Adipose tissue (tissue), 3 donors: ENCODE data around the gene MRGPRD. TPM values are rescaled to one million over a fixed set of nuclear protein-coding genes. Genes with fewer than 3 reads are reported as not detected.
"Not testable (repeated sequence)": the region's sequence is repeated elsewhere in the genome, so short reads cannot be mapped to it uniquely, and the experiment has no call there.

Experiments used
- H3K27ac ChIP-seq: one replicate; pipeline ENCODE4 v1.5.1; 2013; ENCODE audit warnings: low read depth, low read length
- whole genome bisulfite sequencing, 3 donors: extraction: QIAGEN DNeasy Blood & Tissue Kit; methylation state at CpG; one replicate each; pipeline ENCODE4 v1.1.7; 2013; 5-methylcytosine and 5-hydroxymethylcytosine counted together
- polyA plus RNA-seq, 3 donors: library from polyadenylated mRNA; stranded (reverse); fragments of 200-250 nt; gene quantifications; one replicate each; pipeline ENCODE4 v1.2.3, GENCODE V29; 2013
- donor health status: healthy with polysubstance abuse.
- donor health status: Bipolar disorder and iron deficiency.
- donor health status: healthy.

MRGPRD gene
- polyA plus RNA-seq, 3 donors, result 0.07 TPM; not detected in 2

DNA sequence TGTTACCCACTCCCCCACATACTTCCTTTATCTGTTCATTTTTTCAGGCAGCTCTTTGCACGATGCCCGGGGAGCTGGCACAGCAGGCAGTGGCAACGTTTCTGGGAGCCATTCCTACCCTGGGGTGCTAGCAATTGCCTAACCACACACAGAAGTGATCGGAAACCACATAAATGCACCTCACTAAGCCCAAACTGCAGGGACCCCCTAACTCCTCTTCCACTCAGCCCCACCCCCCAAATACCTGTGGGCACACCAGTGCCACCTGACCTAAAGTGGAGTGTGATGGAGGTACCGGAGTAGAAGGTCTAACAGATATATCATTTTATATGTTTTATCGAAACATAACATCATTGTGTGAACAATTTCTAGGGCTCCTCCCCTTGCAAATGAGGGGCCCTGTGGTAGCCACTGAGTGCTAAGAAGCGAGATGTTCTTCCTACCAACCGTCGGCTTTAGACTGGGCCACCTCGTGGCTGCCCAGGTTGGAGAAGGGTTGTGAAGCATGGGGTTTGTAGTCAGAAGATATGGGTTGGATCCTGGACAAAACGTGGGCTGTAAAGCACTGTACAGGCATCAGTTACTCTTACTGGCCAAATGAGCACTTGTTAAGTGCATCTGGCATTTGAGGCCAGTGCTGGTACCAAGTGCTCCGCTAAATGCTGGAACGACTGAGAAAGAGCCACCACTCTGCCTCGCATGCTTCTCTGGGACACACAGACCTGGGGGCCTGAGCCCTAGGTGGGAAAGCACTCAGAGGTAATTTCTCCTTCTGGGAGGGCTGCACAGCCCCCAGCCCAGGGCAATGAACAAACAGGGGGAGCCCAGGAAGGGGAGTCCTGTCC, 2.8 kb downstream of the MRGPRD start:
- no peak overlapping the region for H3K27ac ChIP-seq
- 67 to 69% (median 69%) methylated on average over 14 of the region's 14 CpGs for WGBS, 3 donors

DNA sequence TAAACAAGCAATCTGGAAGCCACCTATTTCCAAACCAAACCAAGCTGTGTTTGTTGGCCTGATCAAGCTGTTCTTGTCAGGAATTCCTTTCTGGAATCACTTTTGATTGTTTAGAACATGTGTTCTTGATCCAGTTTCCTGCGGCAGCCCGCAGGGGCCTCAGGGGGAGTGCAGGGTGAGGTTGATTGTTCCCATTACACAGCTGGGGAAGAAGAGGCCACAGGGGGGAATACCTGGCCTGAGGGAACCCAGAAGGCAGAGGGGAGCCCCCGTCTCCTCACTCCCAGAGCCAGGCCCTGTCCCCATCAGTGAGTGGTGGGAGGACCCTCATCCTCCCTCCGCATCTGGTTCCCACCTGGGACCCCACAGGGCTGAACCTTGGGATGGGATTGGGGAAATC, 4.2 kb downstream of the MRGPRD start:
- no peak overlapping the region for H3K27ac ChIP-seq
- 62 to 72% (median 72%) methylated on average over 4 of the region's 4 CpGs for WGBS, 3 donors

DNA sequence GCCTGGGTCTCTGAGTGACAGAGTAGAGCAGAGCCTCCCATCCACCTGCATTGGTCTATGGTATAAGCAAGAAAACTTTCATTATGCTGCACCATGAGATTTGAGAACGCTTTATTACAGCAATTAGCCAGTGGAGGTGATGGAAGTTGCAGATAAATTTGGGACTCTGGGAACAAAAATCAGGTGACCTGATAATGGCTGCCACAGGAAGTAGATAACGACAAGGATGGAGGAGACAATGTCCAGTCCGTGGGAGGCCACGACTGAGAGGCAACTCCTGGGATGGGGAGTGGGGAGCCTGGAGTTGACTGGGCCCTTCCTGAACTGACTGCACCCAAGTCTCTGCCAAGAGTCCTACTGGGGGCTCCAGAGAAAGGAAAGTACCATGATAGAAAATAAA, 4.7 kb downstream of the MRGPRD start:
- WGBS, 3 donors, result 57 to 58% (median 58%) methylated on average over 4 of the region's 4 CpGs
- no peak overlapping the region for H3K27ac ChIP-seq

DNA sequence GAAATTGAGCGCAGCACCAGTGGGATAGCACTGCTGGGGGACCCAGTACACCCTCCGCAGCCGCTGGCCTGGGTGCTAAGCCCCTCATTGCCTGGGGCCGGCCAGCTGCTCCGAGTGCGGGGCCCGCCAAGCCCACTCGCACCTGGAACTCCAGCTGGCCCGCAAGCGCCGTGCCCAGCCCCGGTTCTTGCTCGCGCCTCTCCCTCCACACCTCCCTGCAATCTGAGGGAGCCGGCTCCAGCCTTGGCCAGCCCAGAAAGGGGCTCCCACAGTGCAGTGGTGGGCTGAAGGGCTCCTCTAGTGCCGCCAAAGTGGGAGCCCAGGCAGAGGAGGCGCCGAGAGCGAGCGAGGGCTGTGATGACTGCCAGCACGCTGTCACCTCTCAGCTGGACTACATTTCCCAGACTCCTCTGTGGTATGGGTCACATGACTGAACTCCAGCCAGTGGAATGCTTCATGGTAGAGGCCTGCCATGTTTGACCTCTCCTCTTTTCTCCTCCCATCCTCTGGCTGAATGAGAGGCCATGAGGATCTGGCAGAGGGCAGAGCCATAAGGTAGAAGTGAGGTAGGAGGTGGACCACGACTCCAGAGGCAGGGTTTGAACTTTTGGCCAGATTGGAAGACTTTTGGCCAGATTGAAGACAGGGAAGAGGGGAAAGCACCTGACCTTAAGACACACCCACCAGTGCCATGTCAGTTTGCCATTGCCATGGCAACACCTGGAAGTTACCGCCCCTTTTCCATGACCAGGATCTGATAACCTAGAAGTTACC, 6.2 kb downstream of the MRGPRD start:
- WGBS, 3 donors, result 91 to 93% (median 93%) methylated on average over 22 to 23 of the region's 23 CpGs
- H3K27ac ChIP-seq, result no peak overlapping the region

DNA sequence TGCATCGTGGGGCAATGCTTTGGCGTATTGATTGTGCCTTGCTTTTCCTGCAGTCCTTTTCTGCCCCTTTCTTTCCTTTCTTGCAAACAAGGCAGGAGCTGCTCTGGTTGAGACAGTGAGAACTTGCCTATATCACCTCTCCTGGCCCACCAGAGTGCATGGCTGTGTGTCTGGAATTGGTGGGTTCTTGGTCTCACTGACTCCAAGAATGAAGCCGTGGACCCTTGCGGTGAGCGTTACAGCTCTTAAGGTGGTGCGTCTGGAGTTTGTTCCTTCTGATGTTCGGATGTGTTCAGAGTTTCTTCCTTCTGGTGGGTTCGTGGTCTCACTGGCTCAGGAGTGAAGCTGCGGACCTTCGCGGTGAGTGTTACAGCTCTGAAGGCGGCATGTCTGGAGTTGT, 7.1 kb downstream of the MRGPRD start:
- 88 to 89% (median 89%) methylated on average over 12 of the region's 12 CpGs for WGBS, 3 donors

DNA sequence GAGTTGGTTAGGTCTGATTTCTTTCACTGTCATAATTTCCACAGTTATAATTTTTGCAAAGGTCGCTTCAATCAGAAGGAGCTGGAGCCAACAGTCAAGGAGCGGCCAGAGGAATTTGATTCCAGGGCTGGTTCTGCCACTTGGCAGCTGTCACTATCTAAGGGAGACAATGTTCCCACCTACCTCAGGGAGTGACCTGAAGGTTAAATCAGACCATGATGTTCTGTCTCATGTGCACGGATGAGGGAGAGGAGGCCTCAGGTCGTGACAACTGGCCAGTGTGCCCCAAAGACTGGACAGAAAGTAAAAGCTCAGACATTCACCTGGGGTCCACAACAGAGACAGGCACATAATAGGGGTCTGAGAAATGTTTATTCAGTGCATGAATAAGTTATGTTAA, 7.6 kb downstream of the MRGPRD start:
- 58 to 74% (median 66%) methylated on average over 4 of the region's 4 CpGs for WGBS, 3 donors
- no peak overlapping the region for H3K27ac ChIP-seq

More for the DNA sequence above, 7.1 kb downstream of the MRGPRD start:
- H3K27ac ChIP-seq, result not testable (repeated sequence)

DNA sequence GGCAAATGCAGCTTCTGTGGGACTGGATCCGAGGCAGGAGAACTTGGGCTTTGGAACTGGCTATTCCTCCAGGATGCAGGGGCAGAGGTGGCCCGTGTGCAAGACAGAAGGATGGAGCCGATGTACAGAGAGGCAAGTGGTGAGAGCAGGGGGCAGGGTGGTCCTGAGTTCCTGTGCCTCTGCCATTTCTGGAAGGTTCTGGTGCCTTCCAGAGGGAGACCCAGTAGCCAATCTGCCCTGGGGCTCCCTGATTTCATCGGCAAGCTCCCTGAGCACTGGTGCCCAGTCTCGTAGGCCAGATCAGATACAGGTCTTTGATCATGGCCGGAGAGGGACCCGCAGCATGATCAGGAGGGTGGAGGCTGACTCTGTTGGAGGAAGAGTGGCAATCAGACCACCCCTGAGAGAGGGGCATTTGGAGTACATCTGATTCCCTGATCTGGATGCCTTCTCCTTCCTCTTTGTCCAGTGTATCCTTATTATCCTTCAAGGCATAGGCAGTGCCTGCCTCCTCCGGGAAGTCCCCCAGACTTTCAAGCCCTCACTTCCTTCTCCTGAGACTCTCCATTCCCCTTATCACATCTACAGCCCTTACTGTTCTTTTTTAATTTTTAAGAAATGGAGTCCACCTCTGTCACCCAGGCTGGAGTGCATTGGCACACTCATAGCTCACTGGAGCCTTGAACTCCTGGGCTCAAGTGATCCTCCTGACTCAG, 9.7 kb downstream of the MRGPRD start:
- no peak overlapping the region for H3K27ac ChIP-seq
- 77 to 89% (median 87%) methylated on average over 8 of the region's 8 CpGs for WGBS, 3 donors

DNA sequence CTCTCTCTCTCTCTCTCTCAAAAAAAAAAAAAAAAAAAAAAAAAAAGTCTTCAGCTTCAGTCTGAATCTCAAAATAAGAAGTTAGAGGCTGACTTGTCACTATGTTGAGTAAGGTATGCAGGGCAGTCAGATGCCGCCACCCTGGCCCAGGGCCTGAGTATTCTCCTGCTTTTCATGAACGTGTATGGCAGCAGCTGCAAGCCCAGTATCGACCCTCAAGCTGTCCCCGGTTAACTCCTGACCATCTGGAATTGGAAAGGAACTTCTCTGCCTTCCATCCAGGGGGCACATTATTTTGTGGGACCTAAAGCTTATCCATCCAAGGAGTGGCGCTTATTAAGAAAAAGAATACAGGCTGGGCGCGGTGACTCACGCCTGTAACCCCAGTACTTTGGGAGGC, 11.4 kb downstream of the MRGPRD start:
- no peak overlapping the region for H3K27ac ChIP-seq
- WGBS, 3 donors, result 62 to 79% (median 75%) methylated on average over 8 of the region's 8 CpGs

DNA sequence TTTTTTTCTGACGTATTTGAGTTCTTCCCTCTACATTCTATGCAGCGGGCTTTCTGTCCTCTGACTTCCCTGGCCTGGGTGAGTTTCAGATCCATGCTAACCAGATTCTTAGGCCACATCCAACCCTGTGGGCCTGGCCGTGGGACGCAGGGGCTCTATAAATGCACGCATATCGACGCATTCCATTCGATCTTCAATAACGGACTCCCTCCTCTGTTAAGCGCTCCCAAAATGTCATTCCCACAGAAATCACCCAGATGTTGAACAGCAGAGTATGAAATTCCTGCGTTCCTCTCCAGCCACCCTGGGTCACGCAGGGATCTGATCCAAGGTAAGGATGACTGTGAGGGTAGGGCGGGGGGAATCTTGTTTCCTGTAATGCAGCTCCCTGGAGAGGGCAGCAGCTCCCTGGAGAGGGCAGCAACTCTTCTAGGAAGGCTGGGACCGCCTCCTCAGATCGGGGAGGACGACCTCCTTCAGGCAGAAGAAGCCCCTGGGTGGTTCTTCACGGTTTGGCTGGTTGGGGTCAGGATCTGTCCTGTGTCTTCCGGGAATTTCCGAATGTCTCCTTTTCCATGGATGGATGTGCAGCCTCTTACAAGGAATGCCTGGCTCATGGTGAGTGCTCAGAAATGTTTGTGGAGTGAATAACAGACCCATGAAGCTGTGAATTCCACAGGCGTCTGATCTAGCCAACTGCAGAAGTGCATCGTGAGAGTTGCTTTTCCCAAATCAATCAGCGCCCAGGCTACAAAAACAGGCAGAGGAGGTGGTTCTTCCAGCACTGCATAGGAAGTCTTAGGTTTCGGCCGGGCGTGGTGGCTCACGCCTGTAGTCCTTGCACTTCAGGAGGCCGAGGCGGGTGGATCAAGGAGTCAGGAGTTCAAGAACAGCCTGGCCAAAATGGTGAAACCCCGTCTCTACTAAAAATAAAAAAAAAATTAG, 12.2 kb downstream of the MRGPRD start:
- H3K27ac ChIP-seq, result no peak overlapping the region
- 65 to 71% (median 69%) methylated on average over 29 of the region's 29 CpGs for WGBS, 3 donors

DNA sequence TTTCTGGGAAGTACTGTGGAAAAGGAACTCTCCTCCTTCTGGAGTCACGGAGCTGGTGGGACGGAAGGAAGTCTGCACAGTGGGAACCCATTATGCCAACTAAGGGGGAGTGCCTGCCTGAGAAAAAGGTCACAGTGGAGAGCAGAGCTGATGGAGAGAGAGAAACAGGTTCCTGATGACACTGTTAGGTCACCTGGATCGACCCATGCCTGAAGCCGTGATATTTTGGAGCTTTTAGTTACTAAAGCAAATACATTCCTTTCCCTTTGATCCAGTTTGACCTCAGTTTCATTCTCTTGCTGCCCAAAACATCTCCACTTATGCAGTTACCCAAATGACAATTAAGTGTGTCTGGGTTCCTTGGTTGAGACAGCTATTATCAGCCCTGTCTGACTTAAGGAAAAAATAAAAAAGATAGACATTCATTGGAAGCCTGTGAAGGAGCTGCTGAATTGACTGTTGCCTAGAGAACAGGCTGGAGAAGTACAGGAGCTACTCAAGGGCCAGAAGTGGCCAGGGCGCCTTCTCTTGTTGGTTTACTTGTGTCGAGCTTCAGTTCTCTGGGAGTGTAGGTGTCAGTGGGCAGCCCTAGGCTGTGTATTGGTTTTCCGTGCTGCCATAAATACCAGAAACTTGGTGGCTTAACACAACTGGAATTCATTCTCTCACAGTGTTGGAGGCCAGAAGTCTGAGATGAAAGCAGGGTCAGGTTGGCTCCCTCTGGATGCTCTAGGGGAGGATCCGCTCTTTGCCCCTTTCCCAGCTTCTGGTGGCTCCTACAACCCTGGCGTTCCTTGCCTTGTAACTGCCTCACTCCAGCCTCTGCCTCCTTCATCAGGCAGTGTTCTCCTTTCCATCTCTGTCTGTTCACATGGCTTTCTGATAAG, 13.6 kb downstream of the MRGPRD start:
- no peak overlapping the region for H3K27ac ChIP-seq
- 84 to 91% (median 88%) methylated on average over 9 of the region's 9 CpGs for WGBS, 3 donors

DNA sequence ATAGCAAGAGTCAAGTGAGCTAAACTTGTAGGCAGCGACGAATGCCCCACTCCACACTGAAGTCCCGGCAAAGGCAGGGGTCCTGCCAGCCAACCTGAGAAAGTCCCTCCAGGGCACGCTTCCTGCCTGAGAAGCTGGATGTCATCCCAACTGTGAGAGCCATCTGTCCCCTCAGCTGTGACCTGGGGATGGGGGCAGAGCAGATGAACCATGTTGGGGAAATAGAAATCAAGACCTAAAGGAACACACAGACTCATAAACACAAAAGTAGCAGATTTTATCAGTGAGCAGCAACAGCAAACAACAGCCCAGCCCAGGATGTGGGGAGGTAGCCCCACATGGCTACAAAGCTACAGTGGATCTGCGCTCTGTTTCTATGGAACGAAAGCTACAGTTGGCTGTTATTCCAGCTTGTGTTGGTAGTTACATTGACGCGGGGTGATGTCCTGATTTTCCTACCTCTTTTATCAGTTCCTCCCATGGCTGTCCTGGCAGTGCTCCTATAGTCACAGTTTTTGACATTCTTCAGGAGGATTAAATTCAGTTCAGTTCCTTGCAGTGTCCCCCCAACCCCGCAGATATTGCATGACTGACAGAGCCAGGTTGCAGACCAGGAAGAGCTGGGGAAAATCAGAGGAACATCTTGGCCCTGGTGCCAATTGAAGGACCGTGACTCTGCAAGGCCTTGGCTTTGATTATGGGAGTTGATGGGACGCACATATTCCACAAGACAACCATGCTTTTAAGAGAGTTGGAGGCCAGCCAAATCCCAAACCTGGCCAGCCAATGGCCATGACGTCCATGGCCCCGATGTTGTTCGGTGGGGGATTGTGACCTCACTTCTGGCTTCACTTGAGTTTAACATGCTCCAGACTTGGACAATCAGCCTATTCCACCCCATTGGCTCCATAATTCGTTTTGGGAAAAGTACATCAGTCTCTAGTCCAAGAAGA, 14.6 kb downstream of the MRGPRD start:
- H3K27ac ChIP-seq, result no peak overlapping the region
- WGBS, 3 donors, result 78 to 84% (median 78%) methylated on average over 15 of the region's 15 CpGs

DNA sequence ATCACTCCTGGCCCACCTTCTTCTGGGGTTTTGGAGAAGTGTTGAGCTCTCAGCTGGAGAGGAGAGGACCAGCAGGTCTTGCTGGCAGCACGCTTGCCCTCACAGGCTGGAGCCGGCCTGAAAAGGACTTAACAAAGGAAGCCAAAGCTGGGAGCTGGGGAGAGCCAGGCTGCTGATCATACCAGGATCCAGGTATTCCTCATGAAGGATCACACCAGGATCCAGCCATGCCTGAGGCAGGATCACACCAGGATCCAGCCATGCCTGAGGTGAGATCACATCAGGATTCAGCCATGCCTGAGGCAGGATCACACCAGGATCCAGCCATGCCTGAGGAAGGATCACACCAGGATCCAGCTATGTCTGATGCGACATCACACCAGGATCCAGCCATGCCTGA, 17.0 kb downstream of the MRGPRD start:
- 93 to 95% (median 93%) methylated on average over 3 of the region's 3 CpGs for WGBS, 3 donors
- H3K27ac ChIP-seq, result no peak overlapping the region

DNA sequence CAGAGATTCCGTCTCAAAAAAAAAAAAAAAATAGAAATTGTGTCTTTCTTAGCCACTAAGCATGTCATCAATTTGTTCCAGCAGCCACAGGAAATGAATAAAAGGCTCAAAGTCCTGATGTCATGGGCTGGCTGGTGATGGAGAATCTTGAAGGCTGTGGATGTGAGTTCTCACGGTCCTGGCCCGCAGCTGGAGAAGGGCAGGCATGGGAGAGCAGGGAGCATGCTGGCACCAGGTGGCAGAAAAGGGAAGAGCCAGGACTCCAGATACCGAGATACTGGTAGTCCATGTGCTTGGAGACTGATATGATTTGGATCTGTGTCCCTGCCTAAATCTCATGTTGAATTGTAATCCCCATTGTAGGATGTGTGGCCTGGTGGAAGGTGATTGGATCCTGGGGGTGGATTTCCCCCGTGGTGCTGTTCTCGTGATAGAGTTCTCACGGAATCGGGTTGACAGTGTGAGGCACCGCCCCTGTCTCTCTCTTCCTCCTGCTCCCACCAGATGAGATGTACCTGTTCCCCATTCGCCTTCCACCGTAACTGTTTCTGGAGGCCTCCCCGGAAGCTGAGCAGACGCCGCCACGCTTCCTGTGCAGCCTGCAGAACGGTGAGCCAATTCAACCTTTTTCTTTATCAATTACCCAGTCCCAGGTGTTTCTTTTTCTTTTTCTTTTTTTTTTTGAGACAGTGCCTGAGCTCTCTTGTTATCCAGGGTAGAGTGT, 18.1 kb downstream of the MRGPRD start:
- 64 to 88% (median 66%) methylated on average over 15 to 16 of the region's 16 CpGs for WGBS, 3 donors
- no peak overlapping the region for H3K27ac ChIP-seq

DNA sequence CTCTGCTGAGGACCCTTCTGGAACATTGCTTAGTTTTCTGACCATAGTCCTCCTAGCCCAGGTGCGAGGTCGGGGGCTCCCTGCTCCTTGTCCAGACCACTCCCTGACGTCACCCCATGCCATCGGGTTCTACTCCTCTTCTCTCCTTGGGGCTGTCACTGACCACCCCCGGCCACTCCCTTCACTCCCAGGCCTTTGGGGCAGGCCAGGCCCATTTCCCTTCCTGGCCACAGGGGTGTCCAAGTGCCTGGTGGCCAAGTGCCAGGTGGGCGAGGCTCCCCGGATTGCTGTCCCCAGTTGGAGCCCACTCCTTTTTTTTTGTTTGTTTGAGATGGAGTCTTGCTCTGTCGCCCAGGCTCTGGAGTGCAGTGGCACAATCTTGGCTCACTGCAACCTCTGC, 19.5 kb downstream of the MRGPRD start:
- no peak overlapping the region for H3K27ac ChIP-seq
- 73 to 81% (median 80%) methylated on average over 8 of the region's 8 CpGs for WGBS, 3 donors

DNA sequence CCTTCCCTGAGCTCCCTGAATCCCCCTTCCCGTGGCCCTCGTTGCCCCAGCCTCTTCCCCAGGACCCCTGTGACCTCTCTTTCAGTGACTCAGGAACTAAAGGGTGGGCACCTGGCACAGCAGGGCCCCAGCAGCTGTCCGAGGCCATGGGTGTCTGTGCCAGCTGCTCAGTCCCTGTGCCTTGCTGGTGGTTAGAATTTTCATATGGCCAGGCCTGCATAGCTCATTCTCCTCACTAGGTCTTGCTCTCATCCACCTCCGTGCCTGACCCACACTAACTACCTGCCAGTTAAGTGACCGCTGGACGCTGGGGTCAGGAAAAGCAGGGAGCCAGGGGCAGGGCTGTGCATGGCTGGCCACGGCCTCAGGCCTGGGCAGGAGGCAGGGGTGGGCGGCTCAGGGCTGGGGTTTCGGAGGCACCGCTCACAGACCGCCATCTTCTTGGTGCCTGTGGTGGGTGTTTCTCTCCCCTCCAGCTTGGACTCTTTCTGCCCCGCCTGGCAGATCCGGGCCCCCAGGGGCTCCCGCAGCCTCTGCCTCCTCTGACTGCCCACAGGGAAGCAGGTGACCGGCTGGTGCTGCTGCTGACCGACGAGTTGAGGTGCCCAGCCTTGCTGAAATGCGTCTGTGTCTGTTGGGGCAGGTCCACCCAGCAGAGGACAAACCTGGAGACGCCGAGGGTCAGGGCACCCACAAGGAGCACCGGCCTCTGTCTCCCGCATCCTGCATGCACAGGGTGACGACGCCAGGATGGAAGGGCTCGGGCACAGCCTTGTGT, 20.3 kb downstream of the MRGPRD start:
- H3K27ac ChIP-seq, result no peak overlapping the region
- 88 to 91% (median 90%) methylated on average over 22 to 25 of the region's 25 CpGs for WGBS, 3 donors
